GM18507 (cell line): ENCODE results near the gene SHANK3.
"Not testable (repeated sequence)": the region's sequence is repeated elsewhere in the genome, so short reads cannot be mapped to it uniquely, and the experiment has no call there.

Source experiments
- DNase-seq: peaks from one replicate; pipeline ENCODE4 v3.0.0; 2011; ENCODE audit warnings: low read depth; ENCODE audit not compliant: insufficient read length; ENCODE audit errors: extremely low spot score
- FAIRE-seq: peaks from 2 replicates; lab custom pipeline; 2011; peaks lifted over from hg19 to GRCh38; lab: Jason Lieb, UNC

SHANK3 gene

GRCh38 chr22:50672471-50673230, at the start of gene SHANK3:
SHANK3 (plus strand) TSS chr22:50672823.
- no peak for FAIRE-seq
- DNase-seq = no peak

GRCh38 chr22:50624347-50625130, 48.1 kb upstream of the SHANK3 start:
- FAIRE-seq (no peak), DNase-seq (no peak)

- DNase-seq (no peak), FAIRE-seq (no peak)
These were observed 47.5 kb upstream of the SHANK3 start for GRCh38 chr22:50625131-50625567.

- no peak for DNase-seq
- FAIRE-seq = no peak
These were observed 46.9 kb upstream of the SHANK3 start for GRCh38 chr22:50625568-50626313.

GRCh38 chr22:50626314-50626849, 46.2 kb upstream of the SHANK3 start:
- FAIRE-seq (no peak), DNase-seq (no peak)

GRCh38 chr22:50626850-50627641, 45.6 kb upstream of the SHANK3 start:
- DNase-seq (no peak), FAIRE-seq (no peak)

GRCh38 chr22:50627642-50628542, 44.7 kb upstream of the SHANK3 start, which contains the start of gene ARSA:
ARSA (minus strand) TSS chr22:50628152; CDS start chr22:50627779, 373 bp downstream.
- FAIRE-seq = peak; percentile 75
- DNase-seq = peak; percentile 70

- DNase-seq = no peak
- FAIRE-seq = no peak
These were observed 44.0 kb upstream of the SHANK3 start for GRCh38 chr22:50628543-50629134.

- no peak for FAIRE-seq
- no peak for DNase-seq
These were observed 42.2 kb upstream of the SHANK3 start for GRCh38 chr22:50630376-50630775.

GRCh38 chr22:50633086-50633485, 39.5 kb upstream of the SHANK3 start:
- FAIRE-seq (no peak), DNase-seq (no peak)

- DNase-seq (no peak), FAIRE-seq (no peak)
These were observed 38.9 kb upstream of the SHANK3 start for GRCh38 chr22:50633771-50634170.

GRCh38 chr22:50635591-50635990, 37.0 kb upstream of the SHANK3 start:
- FAIRE-seq = no peak

GRCh38 chr22:50640296-50640695, 32.3 kb upstream of the SHANK3 start:
- FAIRE-seq, DNase-seq: not testable (repeated sequence)

More at GRCh38 chr22:50635591-50635990, 37.0 kb upstream of the SHANK3 start:
- DNase-seq = no peak

- no peak for DNase-seq
- FAIRE-seq = no peak
These were observed 31.6 kb upstream of the SHANK3 start for GRCh38 chr22:50640857-50641647.

GRCh38 chr22:50641696-50642607, 30.7 kb upstream of the SHANK3 start:
- DNase-seq = no peak
- no peak for FAIRE-seq
